OCI-LY7 (cell line): ENCODE results near the gene MADD. TPM values are rescaled to one million over a fixed set of nuclear protein-coding genes. Genes with fewer than 3 reads are reported as not detected.
A peak's percentile ranks its signal among the peaks of the same experiment; 100 is the strongest.

ENCODE experiments used
- BruUV-seq: library from RNA; stranded (reverse); fragments of 400-500 nt; replicated peaks from 2 replicates; lab custom pipeline; 2021; lab: Mats Ljungman, UMichigan
- CTCF ChIA-PET: fragments of 300-600 bp; sonication (Branson Sonifier 250); formaldehyde crosslinking; loops from one replicate; lab custom pipeline; 2022; ENCODE audit warnings: antibody characterized with exemption; ENCODE audit not compliant: unreplicated experiment; lab: Charles Lee
- POLR2A ChIA-PET: fragments of 300-600 bp; sonication (Branson Sonifier 250); formaldehyde crosslinking; loops from one replicate; lab custom pipeline; 2022; ENCODE audit warnings: antibody characterized with exemption; lab: Charles Lee
- DNase-seq: peaks from one replicate; pipeline ENCODE4 v3.0.0-alpha.2; 2015; ENCODE audit warnings: low spot score
- H2AFZ ChIP-seq: fragments of 200-600 bp; sonication (generic), shearing (Covaris generic); 2 replicates; pipeline ENCODE4 v1.6.1; 2014; ENCODE audit warnings: mild to moderate bottlenecking, antibody characterized with exemption, low read length, moderate library complexity
- H3K27ac ChIP-seq: fragments of 200-600 bp; sonication (generic); 2 replicates; pipeline ENCODE4 v1.5.1; 2014; ENCODE audit warnings: mixed run types, low read depth, mild to moderate bottlenecking, moderate library complexity, low read length, inconsistent platforms; ENCODE audit not compliant: poor library complexity, severe bottlenecking
- H3K36me3 ChIP-seq: fragments of 200-600 bp; sonication (generic); 2 replicates; pipeline ENCODE4 v1.6.1; 2014; ENCODE audit warnings: mild to moderate bottlenecking, antibody characterized with exemption, low read length, moderate library complexity, mixed read lengths; ENCODE audit not compliant: insufficient read depth
- H3K4me1 ChIP-seq: fragments of 200-600 bp; sonication (generic); 2 replicates; pipeline ENCODE4 v1.5.1; 2014; ENCODE audit warnings: mild to moderate bottlenecking, low read length; ENCODE audit not compliant: insufficient read depth, poor library complexity, severe bottlenecking
- H3K4me2 ChIP-seq: fragments of 200-600 bp; sonication (generic); 2 replicates; pipeline ENCODE4 v1.6.1; 2014; ENCODE audit warnings: mild to moderate bottlenecking, low read length
- H3K4me3 ChIP-seq: fragments of 200-600 bp; sonication (generic); 2 replicates; pipeline ENCODE4 v1.5.1; 2014; ENCODE audit warnings: mild to moderate bottlenecking, low read depth, low read length; ENCODE audit not compliant: poor library complexity, severe bottlenecking
- H3K79me2 ChIP-seq: fragments of 200-600 bp; sonication (generic); 2 replicates; pipeline ENCODE4 v1.6.1; 2016; ENCODE audit warnings: low read depth, mild to moderate bottlenecking, low read length, moderate library complexity, mixed read lengths; ENCODE audit not compliant: insufficient read depth
- H3K9me2 ChIP-seq: fragments of 200-600 bp; sonication (generic); 2 replicates; pipeline ENCODE4 v1.6.1; 2016; ENCODE audit warnings: mild to moderate bottlenecking, low read length, mixed read lengths; ENCODE audit not compliant: insufficient read depth
- H3K9me3 ChIP-seq: fragments of 200-600 bp; sonication (generic); 2 replicates; pipeline ENCODE4 v1.6.1; 2014; ENCODE audit warnings: mild to moderate bottlenecking, mixed run types, low read length, mixed read lengths
- H4K20me1 ChIP-seq: fragments of 200-600 bp; sonication (generic); 2 replicates; pipeline ENCODE4 v1.6.1; 2014; ENCODE audit warnings: mild to moderate bottlenecking, antibody characterized with exemption, low read length, moderate library complexity, mixed read lengths; ENCODE audit not compliant: insufficient read depth
- EZH2phosphoT487 ChIP-seq: fragments of 200-600 bp; sonication (generic); IDR thresholded peaks from 2 replicates; pipeline ENCODE4 v1.6.1; 2018; ENCODE audit warnings: low read depth, borderline replicate concordance, mild to moderate bottlenecking, mixed run types, antibody characterized with exemption, low read length, moderate library complexity, mixed read lengths
- intact Hi-C: fragments of 100-400 bp; cut with micrococcal nuclease; formaldehyde crosslinking; loops from one replicate; pipeline ENCODE4 v1.10.0; 2022; ENCODE audit not compliant: unreplicated experiment
- total RNA-seq, 2 experiments: library from RNA; depleted of rRNA in 1 of 2; stranded (reverse); fragments of >200 nt in 1 of 2; shearing (Covaris generic) in 1 of 2; gene quantifications; 2 replicates each; pipeline ENCODE4 v1.2.3, GENCODE V29; 2014 to 2022
- TF ChIP-seq, protein P1 (sequence below): fragments of 200-600 bp; sonication (generic); conservative IDR thresholded peaks from 2 replicates; pipeline ENCODE4 v1.5.1; 2014; ENCODE audit warnings: mild to moderate bottlenecking, antibody characterized with exemption, low read length, moderate library complexity, mixed read lengths

MADD gene
- total RNA-seq, 2 experiments from 2014 or later = 32.1 to 47.8 TPM

GRCh38 chr11:47233051-47233450 is 36.9 kb upstream of the MADD start:
- no peak overlapping the region for H3K4me3 ChIP-seq
- H4K20me1 ChIP-seq = no peaks in the 10 kb centered on the region
- H3K79me2 ChIP-seq = no peaks in the 10 kb centered on the region
- intact Hi-C loops = no loop called here
- no peak for TF ChIP-seq EZH2phosphoT487
- TF ChIP-seq, protein P1, sequence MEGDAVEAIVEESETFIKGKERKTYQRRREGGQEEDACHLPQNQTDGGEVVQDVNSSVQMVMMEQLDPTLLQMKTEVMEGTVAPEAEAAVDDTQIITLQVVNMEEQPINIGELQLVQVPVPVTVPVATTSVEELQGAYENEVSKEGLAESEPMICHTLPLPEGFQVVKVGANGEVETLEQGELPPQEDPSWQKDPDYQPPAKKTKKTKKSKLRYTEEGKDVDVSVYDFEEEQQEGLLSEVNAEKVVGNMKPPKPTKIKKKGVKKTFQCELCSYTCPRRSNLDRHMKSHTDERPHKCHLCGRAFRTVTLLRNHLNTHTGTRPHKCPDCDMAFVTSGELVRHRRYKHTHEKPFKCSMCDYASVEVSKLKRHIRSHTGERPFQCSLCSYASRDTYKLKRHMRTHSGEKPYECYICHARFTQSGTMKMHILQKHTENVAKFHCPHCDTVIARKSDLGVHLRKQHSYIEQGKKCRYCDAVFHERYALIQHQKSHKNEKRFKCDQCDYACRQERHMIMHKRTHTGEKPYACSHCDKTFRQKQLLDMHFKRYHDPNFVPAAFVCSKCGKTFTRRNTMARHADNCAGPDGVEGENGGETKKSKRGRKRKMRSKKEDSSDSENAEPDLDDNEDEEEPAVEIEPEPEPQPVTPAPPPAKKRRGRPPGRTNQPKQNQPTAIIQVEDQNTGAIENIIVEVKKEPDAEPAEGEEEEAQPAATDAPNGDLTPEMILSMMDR = no peak
- peaks cover 5% of the 10 kb centered on the region; the same call in 1 of the 2 replicates for H3K36me3 ChIP-seq
- POLR2A ChIA-PET = interaction anchor here (0.7 to 1.3 kb wide), 3 partner anchors 9 to 94 kb away, joined by 4 to 5 read pairs (median 4); no protein-coding TSS in a partner anchor
- BruUV-seq = no TSS peak
- CTCF ChIA-PET = interaction anchor here (1.0 kb wide), 1 partner anchor 38 kb away, joined by 3 read pairs; no protein-coding TSS in a partner anchor
- H2AFZ ChIP-seq = no peak overlapping the region
- H3K4me1 ChIP-seq = peaks cover 8% of the 10 kb centered on the region
- no peak overlapping the region for H3K4me2 ChIP-seq
- H3K27ac ChIP-seq = no peak overlapping the region
- no peaks in the 10 kb centered on the region for H3K9me2 ChIP-seq
- no peaks in the 10 kb centered on the region for H3K9me3 ChIP-seq
- DNase-seq = no peak

GRCh38 chr11:47233989-47234668 is 35.8 kb upstream of the MADD start:
- peak; percentile 41 for DNase-seq
- Histone ChIP-seq H3K36me3 (peaks cover 12% of the 10 kb centered on the region; the same call in 1 of the 2 replicates), H3K9me2 (no peaks in the 10 kb centered on the region), H3K79me2 (no peaks in the 10 kb centered on the region), H2AFZ (no peak overlapping the region), H3K27ac (no peak overlapping the region), H3K4me3 (no peak overlapping the region), H4K20me1 (no peaks in the 10 kb centered on the region), H3K9me3 (no peaks in the 10 kb centered on the region), H3K4me1 (peaks cover 8% of the 10 kb centered on the region), H3K4me2 (no peak overlapping the region)
- ChIA-PET POLR2A (interaction anchor here (0.6 to 1.6 kb wide), 5 partner anchors 14 to 127 kb away, joined by 3 to 7 read pairs (median 3); no protein-coding TSS in a partner anchor), CTCF (interaction anchor here (0.6 to 1.0 kb wide), 2 partner anchors 14 to 37 kb away, joined by 3 read pairs; no protein-coding TSS in a partner anchor)
- BruUV-seq = no TSS peak
- TF ChIP-seq, protein P1 = peak; percentile 66
- no peak for TF ChIP-seq EZH2phosphoT487
- intact Hi-C loops = no loop called here
